HG03342 (cell line): Measurements from ENCODE around the gene HADHB.
"Not testable (repeated sequence)": the region's sequence is repeated elsewhere in the genome, so short reads cannot be mapped to it uniquely, and the experiment has no call there.

Source experiments
- ATAC-seq: cut with Tn5 transposase; IDR thresholded peaks from one replicate; pipeline ENCODE4 v1.9.1; 2021; ENCODE audit warnings: mild to moderate bottlenecking, moderate library complexity; ENCODE audit not compliant: unreplicated experiment

The HADHB gene

DNA sequence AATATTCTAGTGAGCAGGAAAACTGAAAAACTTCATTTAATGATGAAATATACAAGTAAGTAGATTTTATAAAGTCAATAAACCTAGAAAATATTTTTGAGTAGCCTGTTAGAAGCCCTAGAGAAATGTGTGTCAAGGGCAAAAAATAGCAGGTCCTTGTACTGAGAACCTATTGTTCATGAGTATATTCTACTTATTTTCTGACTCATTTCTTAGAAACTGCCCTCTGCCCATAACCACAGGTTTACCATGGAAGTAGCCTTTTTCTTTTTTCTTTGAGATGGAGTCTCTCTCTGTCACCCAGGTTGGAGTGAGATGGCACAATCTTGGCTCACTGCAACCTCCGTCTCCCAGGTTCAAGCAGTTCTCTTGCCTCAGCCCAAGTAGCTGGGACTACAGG, 81.8 kb downstream of the HADHB start:
- no peak for ATAC-seq

DNA sequence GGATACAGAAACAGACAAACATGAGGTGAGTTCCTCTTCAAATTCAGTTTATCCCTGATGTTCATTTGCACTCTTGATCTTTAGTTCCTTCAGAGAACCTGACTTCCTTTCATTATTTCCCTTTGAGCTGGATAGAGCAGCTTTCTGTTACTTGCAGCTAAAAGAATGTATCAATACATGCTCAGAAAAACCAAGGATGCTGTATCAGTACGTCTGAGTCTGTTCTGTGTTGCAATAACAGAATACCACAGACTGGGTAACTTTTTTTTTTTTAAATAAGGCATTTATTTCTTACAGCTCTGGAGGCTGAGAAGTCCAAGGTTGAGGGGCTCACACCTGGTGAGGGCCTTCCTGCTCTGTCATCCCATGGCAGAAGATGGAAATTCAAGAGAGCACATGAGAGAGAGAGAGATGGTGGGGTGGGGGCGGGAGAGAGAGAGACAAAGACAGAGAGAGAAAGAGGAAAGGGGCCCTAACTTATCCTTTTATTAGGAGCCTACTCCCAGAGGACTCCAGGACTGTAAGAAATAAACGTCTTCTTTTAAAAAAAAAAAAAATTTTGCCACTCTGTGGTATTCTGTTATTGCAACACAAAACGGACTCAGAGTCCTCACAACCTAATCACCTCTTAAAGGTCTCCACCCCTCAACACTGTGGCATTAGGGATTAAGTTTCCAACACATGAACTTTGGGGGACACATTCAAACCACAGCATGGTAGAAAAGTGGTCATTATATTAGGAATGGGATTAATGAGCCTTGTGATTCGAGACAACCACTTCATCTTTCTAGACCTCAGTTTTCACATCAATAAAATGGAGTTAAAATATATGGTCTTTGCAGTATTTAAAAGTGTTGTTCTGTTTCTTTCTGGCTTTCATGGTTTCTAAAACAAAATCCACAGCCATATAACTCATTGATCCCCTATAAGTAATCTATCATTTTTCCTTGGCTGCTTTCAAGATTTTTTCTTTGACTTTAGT, 82.8 kb downstream of the HADHB start:
- ATAC-seq = no peak

DNA sequence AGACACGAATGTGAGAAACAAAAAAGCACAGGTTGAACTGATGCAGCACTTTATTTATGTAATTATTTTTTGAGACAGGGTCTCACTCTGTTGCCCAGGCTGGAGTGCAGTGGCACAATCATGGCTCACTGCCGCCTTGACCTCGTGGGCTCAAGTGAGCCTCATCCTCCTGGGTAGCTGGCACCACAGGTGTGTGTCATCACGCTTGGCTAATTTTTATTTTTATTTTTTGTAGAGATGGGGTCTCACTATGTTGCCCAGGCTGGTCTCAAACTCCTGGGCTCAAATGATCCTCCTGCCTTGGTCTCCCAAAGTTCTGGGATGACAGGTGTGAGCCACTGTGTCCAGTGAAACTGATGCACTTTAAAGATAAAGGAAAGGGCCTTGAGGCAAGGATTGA, 84.3 kb downstream of the HADHB start:
- not testable (repeated sequence) for ATAC-seq

DNA sequence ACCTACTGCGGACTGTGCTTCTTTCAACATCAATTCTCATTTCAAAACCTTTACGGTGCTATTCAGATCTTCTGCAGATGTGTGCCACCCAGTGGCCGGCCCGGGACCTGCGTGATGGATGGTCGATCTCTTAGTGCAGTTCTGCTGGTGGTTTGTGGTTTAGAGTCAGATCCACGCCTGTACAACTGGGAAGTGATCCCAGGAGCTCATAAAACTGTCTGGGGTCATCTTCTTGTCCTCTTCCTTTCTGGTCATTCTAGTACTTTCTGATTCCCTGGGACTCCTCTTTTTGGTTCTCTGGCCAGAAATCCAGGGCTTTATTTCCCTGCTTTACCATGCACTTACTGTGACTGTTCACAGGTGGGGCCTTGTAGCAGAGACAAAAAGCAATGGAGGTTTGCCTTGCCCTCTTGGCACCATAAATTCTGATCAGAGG, 85.4 kb downstream of the HADHB start:
- ATAC-seq = peak; percentile 76

DNA sequence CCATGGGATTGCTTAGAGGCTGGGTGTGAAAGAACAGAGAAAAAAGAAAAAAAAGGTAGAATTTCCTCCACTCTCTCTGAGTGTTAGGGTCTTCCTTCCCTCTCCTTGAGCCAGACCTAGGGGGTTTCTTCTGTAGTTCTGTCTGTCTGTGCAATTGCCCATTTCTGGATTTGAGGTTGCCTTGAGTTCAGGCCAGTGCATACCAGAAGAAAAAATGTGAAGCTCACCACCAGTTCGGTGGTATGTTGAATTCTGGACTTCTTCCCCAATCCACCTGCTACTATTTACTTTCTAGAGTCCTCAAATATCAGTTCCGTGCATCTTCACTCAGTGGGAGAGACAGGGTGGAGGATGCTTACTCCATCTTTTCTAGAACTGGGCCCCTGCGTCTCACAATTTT, 85.9 kb downstream of the HADHB start:
- ATAC-seq = no peak

DNA sequence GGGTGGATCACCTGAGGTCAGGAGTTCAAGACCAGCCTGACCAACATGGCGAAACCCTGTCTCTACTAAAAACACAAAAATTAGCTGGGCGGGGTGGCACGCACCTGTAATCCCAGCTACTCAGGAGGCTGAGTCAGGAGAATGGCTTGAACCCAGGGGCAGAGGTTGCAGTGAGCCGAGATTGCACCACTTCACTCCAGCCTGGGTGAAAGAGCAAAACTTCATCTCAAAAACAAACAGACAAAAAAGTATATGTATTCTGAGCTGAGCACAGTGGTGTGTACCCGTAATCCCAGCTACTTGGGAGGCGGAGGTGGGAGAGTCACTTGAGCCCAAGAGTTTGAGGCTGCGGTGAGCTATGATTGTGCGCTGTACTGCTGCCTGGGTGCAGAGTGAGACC, 86.6 kb downstream of the HADHB start:
- not testable (repeated sequence) for ATAC-seq

DNA sequence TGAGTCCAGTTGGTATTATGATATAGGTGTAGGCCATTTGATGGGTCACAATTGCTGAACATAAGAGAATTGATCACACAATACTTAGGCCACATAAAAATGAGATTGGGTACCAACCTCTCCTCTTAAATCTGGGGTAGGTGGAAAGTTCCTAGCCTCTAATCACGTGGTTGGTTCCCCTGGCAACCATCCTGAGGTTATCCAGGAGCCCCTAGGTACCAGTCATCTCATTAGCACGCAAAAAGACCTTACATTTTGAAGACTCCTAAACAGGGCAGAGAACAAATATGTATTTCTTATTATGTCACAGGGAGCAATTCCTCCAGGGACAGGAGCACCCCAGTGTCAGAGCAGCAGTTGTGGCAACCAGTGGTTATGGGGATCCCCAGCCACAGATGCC, 88.6 kb downstream of the HADHB start:
- ATAC-seq = no peak

DNA sequence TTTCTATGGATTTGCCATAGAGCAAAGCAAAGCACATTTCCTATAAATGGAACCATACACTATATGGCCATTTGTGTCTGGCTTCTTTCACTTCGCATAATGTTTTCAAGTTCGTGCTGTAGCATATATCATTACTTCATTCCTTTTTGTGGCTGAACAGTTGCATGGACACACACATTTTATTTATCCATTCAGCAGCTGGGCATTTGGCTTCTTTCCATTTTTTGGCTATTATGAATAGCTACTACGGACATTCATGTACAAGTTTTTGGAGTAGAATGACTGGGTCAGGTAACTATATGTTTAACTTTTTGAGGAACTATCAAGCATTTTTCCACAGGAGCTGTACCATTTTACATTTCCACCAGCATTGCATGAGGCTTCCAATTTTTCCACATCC, 90.5 kb downstream of the HADHB start:
- no peak for ATAC-seq

DNA sequence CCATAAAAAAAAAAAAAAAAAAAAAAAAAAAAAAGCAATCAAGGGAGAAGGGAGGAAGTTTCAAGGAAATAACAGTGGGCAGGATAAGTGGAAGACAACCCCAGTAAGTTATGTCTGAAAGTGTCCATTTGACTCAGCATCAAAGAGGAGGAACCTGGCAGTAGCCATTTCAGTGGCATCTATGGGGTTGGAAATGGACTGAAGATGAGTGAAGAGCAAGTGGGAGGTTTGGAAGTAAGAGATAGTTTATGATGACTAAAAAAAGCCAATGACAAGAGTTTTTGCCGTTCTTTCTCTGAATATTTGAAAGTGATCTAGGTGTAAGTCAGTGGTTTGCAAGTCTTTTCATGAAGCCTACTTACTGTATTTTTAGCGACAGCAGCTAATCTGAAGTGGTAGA, 92.0 kb downstream of the HADHB start:
- ATAC-seq = no peak

DNA sequence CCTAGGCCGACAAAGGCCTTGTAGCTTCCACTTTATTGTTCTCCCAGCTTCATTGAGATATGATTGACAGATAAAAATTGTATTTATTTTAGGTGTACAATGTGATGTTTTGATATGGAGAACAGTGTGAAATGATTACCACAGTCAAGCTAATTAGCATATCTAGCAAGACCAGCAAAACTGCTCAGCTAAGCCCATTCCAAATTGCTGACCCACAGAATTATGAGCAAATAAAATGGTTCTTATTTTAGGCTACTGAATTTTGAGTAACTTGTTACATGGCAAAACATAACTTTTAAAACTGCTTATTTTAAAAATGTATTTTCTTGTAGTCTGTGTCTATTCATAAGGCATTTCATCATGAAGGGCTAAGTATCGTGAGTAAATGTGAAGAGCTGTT, 92.6 kb downstream of the HADHB start:
- ATAC-seq = no peak
